ENCODE data around the gene USP37.

USP37 gene

GRCh38 chr2:218471036-218471435 lies 97.1 kb downstream of the USP37 start:
- no peak for DNase-seq

DNA sequence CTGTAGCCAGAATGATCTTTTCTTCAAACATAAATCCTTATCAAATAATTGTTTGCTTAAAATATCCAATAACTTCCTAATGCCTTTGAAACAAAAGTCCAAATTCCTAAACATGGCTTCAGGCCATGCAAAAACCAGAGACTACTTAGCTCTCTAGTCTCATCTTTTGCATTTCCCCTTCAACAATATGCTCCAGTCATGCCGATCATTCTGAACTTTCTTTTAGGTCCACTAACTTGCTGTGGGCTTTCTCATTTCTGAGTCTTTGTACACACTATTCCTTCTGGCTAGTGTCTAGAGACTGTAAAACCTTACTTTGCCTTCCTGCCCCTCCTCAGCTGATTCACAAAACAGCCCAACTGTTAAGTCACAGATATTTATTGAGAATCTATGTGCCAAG lies 97.7 kb downstream of the USP37 start:
- no peak for DNase-seq

- no peak for DNase-seq
These were observed 102.0 kb downstream of the USP37 start for GRCh38 chr2:218465987-218466633.

DNA sequence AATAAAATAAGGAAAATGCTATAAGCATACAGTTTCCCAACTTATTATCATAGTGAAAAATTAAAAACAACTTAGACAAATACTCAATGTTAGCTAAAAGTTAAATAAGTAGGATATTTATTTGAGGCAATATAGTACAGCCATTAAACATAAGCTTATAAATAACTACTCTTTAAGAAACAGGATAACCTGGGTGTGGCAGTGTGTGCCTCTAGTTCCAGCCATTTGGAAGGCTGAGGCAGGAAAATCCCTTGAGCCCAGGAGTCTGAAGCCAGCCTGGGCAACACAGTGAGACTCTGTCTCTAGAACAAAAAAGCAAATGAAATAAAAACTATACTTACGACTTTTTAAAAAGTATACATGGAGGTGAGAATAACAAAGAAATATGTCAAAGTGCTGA lies 109.6 kb downstream of the USP37 start:
- no peak for DNase-seq

DNA sequence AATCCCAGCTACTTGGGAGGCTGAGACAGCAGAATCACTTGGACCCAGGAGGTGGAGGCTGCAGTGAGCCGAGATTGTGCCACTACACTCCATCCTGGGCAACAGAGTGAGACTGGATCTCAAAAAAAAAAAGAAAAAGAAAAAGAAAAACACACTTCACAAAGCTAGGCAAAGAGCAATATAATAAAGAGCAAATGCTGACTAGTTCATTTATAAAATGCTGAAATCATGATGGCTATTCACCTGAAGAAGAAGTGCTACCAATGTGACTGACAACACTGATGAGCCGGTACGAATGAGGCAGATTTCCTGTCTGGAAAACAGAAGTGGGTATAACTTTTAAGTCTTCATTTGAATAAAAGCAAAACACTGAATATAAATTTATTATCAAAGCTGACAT lies 111.3 kb downstream of the USP37 start:
- DNase-seq, result no peak

GRCh38 chr2:218452079-218452478 lies 116.1 kb downstream of the USP37 start:
- no peak for DNase-seq

GRCh38 chr2:218448934-218449333 lies 119.2 kb downstream of the USP37 start:
- no peak for DNase-seq

DNA sequence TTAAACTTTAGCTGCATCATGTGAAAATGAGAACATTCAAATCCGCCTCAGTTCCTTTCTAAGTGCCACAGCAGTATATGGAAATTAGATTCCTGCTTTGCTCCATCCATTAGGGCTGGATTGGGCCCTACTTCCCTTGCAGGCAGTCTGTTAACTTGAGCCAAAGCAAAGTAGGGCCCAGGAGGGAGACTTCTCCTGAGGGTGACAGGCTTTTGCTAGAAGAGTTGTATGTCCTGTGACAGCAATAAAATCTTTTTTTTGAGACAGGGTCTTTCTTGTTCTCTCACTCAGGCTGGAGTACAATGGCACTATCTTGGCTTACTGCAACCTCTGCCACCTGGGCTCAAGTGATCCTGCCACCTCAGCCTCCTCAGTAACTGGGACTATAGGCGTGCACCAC lies 121.1 kb downstream of the USP37 start:
- DNase-seq, result no peak

DNA sequence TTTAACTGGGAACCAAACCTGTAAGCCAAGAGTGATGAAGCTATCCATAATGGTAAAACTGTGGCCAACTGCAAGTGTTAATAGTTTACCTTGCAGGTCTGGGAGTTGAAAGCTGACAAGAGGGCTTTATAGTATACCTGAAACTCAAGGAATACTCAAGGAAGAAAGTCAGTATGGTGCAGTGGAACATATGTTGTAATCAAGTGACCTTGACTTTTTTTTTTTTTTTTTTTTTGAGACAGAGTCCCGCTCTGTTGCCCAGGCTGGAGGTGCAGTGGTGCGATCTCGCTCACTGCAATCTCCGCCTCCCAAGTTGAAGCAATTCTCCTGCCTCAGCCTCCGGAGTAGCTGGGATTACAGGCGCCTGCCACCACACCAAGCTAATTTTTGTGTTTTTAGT lies 121.6 kb downstream of the USP37 start:
- DNase-seq, result no peak

DNA sequence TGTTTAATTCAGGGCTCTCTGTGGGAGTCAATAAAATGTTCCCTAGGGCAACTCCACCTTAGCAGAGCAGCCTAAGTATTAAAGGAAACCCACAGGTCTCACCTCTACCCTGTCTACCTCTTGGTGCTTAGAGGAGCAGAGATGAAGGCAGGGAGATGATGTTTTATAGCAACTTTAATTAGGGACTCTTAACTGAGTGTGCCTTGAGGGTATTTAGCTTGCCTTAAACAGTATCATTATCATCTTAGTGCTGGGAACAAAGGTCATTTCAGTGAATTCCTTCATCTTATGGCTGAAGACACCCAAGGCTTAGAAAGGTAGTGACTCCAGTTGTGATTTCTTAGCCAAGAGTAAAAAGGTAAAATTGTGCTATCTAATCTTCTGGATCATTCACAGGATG lies 122.5 kb downstream of the USP37 start:
- DNase-seq, result no peak

DNA sequence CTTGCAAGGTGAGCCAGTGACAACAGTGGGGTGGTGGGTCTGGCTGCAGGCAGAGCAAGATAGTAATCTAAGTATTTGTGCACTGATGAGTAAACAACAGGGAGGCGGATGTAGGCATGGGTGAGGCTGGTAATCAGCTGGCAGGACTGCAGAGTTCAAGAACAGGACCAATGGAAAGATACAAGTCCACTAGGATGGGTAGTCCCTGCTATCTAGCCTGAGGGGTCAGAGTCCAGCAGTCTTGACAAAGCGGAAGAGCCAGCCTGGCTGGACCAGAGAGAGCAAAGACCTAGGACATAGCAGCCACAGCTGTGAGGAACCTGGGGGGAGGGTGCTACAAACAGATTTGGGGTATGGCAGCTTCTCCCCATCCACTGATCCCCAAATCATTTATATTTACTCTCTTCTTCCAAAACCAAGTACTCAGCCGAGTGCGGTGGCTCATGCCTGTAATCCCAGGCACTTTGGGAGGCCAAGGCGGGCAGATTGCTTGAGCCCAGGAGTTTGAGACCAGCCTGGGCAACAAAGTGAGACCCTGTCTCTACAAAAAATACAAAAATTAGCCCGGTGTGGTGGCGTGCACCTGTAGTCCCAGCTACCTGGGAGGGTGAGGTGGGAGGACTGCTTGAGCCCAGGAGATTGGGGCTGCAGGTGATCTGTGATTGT lies 123.3 kb downstream of the USP37 start:
- DNase-seq, result no peak

- no peak for DNase-seq
These were observed 129.6 kb downstream of the USP37 start for GRCh38 chr2:218438596-218438995.

- no peak for DNase-seq
These were observed 130.2 kb downstream of the USP37 start for GRCh38 chr2:218437969-218438368.

GRCh38 chr2:218436992-218437391 lies 131.2 kb downstream of the USP37 start:
- DNase-seq, result no peak

GRCh38 chr2:218435003-218435982 lies 132.9 kb downstream of the USP37 start:
- DNase-seq, result no peak

DNA sequence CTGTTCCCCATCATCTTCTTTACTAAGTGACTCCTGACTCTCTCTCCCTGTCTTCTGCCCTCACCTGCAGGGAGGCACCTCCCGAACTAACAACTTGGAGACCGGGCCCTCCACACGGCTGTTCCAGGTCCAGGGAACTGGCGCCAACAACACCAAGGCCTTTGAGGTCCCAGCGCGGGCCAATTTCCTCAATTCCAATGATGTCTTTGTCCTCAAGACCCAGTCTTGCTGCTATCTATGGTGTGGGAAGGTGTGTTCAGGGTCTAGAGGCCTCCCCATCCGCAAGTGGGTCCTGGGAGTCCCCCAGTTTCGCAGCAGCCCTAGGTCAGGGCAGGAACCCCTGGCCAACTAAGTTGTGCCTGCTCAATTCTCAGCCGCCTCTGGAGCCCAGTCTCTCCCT lies 133.7 kb downstream of the USP37 start:
- no peak for DNase-seq

DNA sequence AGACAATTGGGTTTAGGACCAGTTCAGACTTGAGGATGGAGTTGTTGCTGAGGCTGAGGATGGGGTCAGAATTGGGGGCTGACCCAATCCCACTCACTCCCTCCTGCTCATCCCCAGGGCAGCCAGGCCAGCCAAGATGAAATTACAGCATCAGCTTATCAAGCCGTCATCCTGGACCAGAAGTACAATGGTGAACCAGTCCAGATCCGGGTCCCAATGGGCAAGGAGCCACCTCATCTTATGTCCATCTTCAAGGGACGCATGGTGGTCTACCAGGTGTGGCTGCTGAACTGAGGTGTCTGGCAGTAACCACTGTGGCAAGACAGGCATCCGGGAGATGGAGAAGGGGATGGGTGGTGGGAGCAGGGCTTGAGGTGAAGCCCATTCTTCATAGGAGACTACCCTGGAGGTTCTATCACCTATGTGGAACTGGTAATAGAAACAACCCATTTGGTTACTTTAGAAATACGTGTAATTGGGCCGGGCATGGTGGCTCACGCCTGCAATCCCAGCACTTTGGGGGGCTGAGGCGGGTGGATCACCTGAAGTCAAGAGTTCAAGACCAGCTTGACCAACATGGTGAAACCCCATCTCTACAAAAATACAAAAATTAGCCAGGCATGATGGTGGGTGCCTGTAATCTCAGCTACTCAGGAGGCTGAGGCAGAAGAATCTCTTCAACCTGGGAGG lies 135.3 kb downstream of the USP37 start:
- DNase-seq, result no peak

GRCh38 chr2:218431878-218432277 lies 136.3 kb downstream of the USP37 start:
- DNase-seq, result no peak

DNA sequence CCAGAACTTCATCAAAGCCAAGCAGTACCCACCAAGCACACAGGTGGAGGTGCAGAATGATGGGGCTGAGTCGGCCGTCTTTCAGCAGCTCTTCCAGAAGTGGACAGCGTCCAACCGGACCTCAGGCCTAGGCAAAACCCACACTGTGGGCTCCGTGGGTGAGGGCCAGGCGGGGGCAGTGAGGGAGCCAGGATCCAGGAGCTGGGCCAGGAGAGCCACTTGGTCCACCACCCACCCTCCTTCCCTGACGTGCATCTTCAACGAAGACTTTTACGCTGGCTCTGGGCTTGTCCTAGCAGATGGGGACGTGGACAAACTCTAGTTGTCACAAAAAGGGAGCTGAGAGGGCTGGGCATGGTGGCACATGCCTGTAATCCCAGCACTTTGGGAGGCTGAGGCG lies 137.4 kb downstream of the USP37 start:
- no peak for DNase-seq

DNA sequence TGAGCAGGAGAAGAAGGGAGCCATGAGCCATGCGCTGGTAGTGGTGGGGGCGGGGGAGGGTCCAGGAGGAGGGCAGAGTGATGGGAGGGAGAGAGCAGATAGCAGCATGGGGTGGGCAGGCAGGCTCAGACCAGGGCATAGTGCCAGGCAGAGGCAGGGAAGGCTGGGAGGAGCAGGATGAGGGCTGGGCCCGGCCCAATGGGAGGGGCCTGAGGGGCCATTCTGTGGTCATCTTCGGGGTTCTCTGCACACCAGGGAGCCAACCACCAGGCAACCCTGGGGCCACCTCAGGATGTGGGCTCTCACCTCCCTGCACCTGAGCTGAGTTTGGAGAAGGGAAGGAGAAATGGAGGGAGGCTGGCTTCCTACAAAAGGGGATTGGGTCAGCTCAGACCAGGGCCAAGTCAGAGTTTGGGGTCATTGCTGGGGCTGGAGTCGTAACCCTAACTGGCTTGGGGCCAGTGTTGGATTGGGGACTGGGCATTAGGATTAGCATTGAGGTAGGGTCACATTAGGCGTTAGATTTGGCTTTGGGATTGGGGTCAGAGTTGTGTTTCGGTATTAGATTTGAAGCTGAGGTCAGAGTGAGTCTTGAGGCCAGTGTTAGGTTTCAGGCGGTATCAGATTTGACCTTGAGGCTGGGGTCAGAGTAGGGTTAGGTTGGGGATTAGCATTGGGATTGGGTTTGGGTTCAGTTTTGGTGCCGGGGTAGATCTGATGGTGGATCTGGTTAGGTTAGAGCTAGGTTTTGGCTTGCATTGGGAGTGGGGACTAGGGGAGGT lies 138.0 kb downstream of the USP37 start:
- DNase-seq, result no peak

- DNase-seq, result no peak
These were observed 139.1 kb downstream of the USP37 start for GRCh38 chr2:218428846-218429558.

DNA sequence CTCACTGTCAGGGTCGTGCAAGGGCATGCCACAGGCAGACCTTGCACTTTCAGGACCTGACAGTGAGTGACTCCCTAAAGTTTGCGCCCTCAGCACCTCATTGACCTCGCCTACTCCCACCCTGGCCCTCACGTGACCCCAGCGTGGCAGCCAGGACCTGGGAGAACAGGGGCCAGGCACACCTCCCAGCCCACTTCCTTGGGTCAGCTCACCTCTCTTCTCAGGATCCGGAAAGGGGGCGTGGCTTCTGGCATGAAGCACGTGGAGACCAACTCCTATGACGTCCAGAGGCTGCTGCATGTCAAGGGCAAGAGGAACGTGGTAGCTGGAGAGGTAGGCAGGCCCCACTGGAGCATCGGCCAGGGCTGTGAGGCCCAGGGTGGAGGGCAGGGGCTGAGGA lies 140.4 kb downstream of the USP37 start:
- DNase-seq, result no peak
